GM12878 (cell line): ENCODE measurements around the gene GEMIN7. TPM values are rescaled to one million over a fixed set of nuclear protein-coding genes. Genes with fewer than 3 reads are reported as not detected.

Source experiments
- ATAC-seq: fragments of 200-7000 bp; cut with Tn5 transposase; 3 replicates; pipeline ENCODE4 v1.9.1; 2020; ENCODE audit warnings: mild to moderate bottlenecking, moderate library complexity
- BruUV-seq: library from RNA; stranded (reverse); fragments of 400-500 nt; replicated peaks from 2 replicates; lab custom pipeline; 2021; lab: Mats Ljungman, UMichigan
- CTCF ChIA-PET: fragments of 300-600 bp; sonication (Branson Sonifier 250); formaldehyde crosslinking; extraction: SDS; loops from one replicate; lab custom pipeline; 2021; ENCODE audit warnings: inconsistent platforms; lab: Yijun Ruan, JAX
- POLR2A ChIA-PET: fragments of 350-600 bp; formaldehyde crosslinking; extraction: SDS; loops from one replicate; lab custom pipeline; 2021; ENCODE audit warnings: inconsistent platforms; lab: Charles Lee
- RAD21 ChIA-PET: fragments of 300-600 bp; sonication (Branson Sonifier 250); formaldehyde crosslinking; loops from one replicate; lab custom pipeline; 2023; ENCODE audit warnings: antibody characterized with exemption; ENCODE audit not compliant: unreplicated experiment; lab: Charles Lee
- SMC1A ChIA-PET: fragments of 300-600 bp; sonication (Branson Sonifier 250); formaldehyde crosslinking; loops from one replicate; lab custom pipeline; 2023; ENCODE audit not compliant: unreplicated experiment, uncharacterized antibody; lab: Charles Lee
- DNase-seq: peaks from one replicate; pipeline ENCODE4 v3.0.0-alpha.2; 2011; ENCODE audit warnings: low read depth, low spot score
- FAIRE-seq: peaks from 3 replicates; lab custom pipeline; 2011; peaks lifted over from hg19 to GRCh38; lab: Jason Lieb, UNC
- H2AFZ ChIP-seq: 2 replicates; pipeline ENCODE4 v1.6.0; 2011; ENCODE audit warnings: low read depth, low read length, control low read depth; ENCODE audit not compliant: control insufficient read depth
- H3K27ac ChIP-seq: 2 replicates; pipeline ENCODE4 v1.5.1; 2011; ENCODE audit warnings: control low read depth; ENCODE audit not compliant: control insufficient read depth, insufficient read depth
- H3K27me3 ChIP-seq, 2 experiments: replicated peaks in 1 of 2; 2 replicates each; pipeline versions ENCODE4 v1.6.0 to v1.6.1; 2011; ENCODE audit warnings: low read length in 1 of 2; ENCODE audit not compliant: control insufficient read depth in 2 of 2, insufficient read depth in 2 of 2
- H3K36me3 ChIP-seq, 2 experiments: 2 replicates each; pipeline ENCODE4 v1.5.1; 2011; ENCODE audit warnings: low read length in 1 of 2; ENCODE audit not compliant: control insufficient read depth in 2 of 2, insufficient read depth in 2 of 2
- H3K4me1 ChIP-seq: 2 replicates; pipeline ENCODE4 v1.6.1; 2011; ENCODE audit warnings: mild to moderate bottlenecking, low read length, moderate library complexity, mixed read lengths; ENCODE audit not compliant: control insufficient read depth, insufficient read depth
- H3K4me2 ChIP-seq: 2 replicates; pipeline ENCODE4 v1.6.0; 2011; ENCODE audit warnings: control low read depth; ENCODE audit not compliant: control insufficient read depth, insufficient read depth
- H3K4me3 ChIP-seq: fragments of 200-600 bp; sonication (generic); 2 replicates; pipeline ENCODE4 v1.5.1; 2016
- H3K79me2 ChIP-seq: 2 replicates; pipeline ENCODE4 v1.6.0; 2011; ENCODE audit warnings: low read length; ENCODE audit not compliant: control insufficient read depth, insufficient read depth
- H3K9ac ChIP-seq: 2 replicates; pipeline ENCODE4 v1.8.0; 2011; ENCODE audit warnings: low read length, control low read depth, mixed read lengths; ENCODE audit not compliant: control insufficient read depth, insufficient read depth
- H3K9me3 ChIP-seq: replicated peaks from 3 replicates; pipeline ENCODE4 v1.5.1; 2011; ENCODE audit warnings: mild to moderate bottlenecking, low read length; ENCODE audit not compliant: control insufficient read depth, insufficient read depth
- H4K20me1 ChIP-seq: 2 replicates; pipeline ENCODE4 v1.6.0; 2011; ENCODE audit not compliant: control insufficient read depth, insufficient read depth
- BHLHE40 ChIP-seq, 2 experiments: fragments of 450-650 bp in 1 of 2; IDR thresholded peaks; 2 replicates each; pipeline ENCODE4 v1.6.1; 2011 to 2017; ENCODE audit warnings: low read depth in 2 of 2, borderline replicate concordance in 1 of 2, improper control_type of control experiment in 1 of 2, low read length in 1 of 2, mild to moderate bottlenecking in 1 of 2
- CHD1 ChIP-seq: IDR thresholded peaks from 2 replicates; pipeline ENCODE4 v1.6.1; 2012; ENCODE audit warnings: low read depth, low read length, improper control_type of control experiment
- CHD2 ChIP-seq: IDR thresholded peaks from 2 replicates; pipeline ENCODE4 v1.6.1; 2011; ENCODE audit warnings: low read depth, low read length, improper control_type of control experiment, borderline replicate concordance
- DPF2 ChIP-seq: fragments of 450-650 bp; IDR thresholded peaks from 2 replicates; pipeline ENCODE4 v1.6.1; 2017; ENCODE audit warnings: mild to moderate bottlenecking
- EZH2 ChIP-seq: IDR thresholded peaks from 2 replicates; pipeline ENCODE4 v1.6.1; 2012; ENCODE audit warnings: low read depth, mild to moderate bottlenecking, control low read depth, inconsistent platforms, low read length, borderline replicate concordance; ENCODE audit not compliant: control insufficient read depth
- IKZF2 ChIP-seq, 2 experiments: fragments of 450-650 bp; IDR thresholded peaks; 2 replicates each; pipeline ENCODE4 v1.6.1; 2017; ENCODE audit warnings: mild to moderate bottlenecking in 2 of 2, moderate library complexity in 2 of 2
- JUND ChIP-seq: IDR thresholded peaks from 2 replicates; pipeline ENCODE4 v1.6.1; 2012; ENCODE audit warnings: low read depth, mild to moderate bottlenecking, low read length, improper control_type of control experiment, moderate library complexity
- KAT2A ChIP-seq: conservative IDR thresholded peaks from 2 replicates; pipeline ENCODE4 v1.6.1; 2011; ENCODE audit warnings: low read depth, low read length; ENCODE audit not compliant: control insufficient read depth
- MTA3 ChIP-seq: IDR thresholded peaks from 2 replicates; pipeline ENCODE4 v1.6.1; 2012; ENCODE audit warnings: low read length, inconsistent platforms, borderline replicate concordance
- MXI1 ChIP-seq: fragments of 150-350 bp; IDR thresholded peaks from 2 replicates; pipeline ENCODE4 v1.6.1; 2011; ENCODE audit warnings: low read depth, mild to moderate bottlenecking, inconsistent platforms, low read length, improper control_type of control experiment
- NBN ChIP-seq: fragments of 450-650 bp; IDR thresholded peaks from 2 replicates; pipeline ENCODE4 v1.6.1; 2016
- NFXL1 ChIP-seq: fragments of 450-650 bp; IDR thresholded peaks from 2 replicates; pipeline ENCODE4 v1.6.1; 2017; ENCODE audit warnings: antibody characterized with exemption, mild to moderate bottlenecking, borderline replicate concordance
- NR2C2 ChIP-seq: IDR thresholded peaks from 2 replicates; pipeline ENCODE4 v1.6.1; 2011; ENCODE audit warnings: borderline replicate concordance, low read depth; ENCODE audit not compliant: control insufficient read depth, insufficient read length
- NRF1 ChIP-seq: conservative IDR thresholded peaks from 2 replicates; pipeline ENCODE4 v1.6.1; 2011; ENCODE audit warnings: mild to moderate bottlenecking, low read depth, low read length, improper control_type of control experiment
- POLR2AphosphoS5 ChIP-seq: IDR thresholded peaks from 2 replicates; pipeline ENCODE4 v1.6.1; 2011; ENCODE audit warnings: mild to moderate bottlenecking, low read length, inconsistent platforms
- RB1 ChIP-seq: fragments of 450-650 bp; formaldehyde crosslinking; IDR thresholded peaks from 2 replicates; pipeline ENCODE4 v1.6.1; 2017; ENCODE audit warnings: mild to moderate bottlenecking, borderline replicate concordance
- SPI1 ChIP-seq: IDR thresholded peaks from 2 replicates; pipeline ENCODE4 v1.6.1; 2011; ENCODE audit warnings: low read depth, mild to moderate bottlenecking, low read length, moderate library complexity, borderline replicate concordance; ENCODE audit not compliant: insufficient read depth
- SRF ChIP-seq, 2 experiments: IDR thresholded peaks; 2 replicates each; pipeline ENCODE4 v1.6.1; 2011; ENCODE audit warnings: low read depth in 2 of 2, low read length in 2 of 2, mild to moderate bottlenecking in 1 of 2, moderate library complexity in 1 of 2
- YY1 ChIP-seq: IDR thresholded peaks from 2 replicates; pipeline ENCODE4 v1.6.1; 2011; ENCODE audit warnings: low read depth, mild to moderate bottlenecking, low read length
- WGBS: methylation state at CpG from one replicate; pipeline ENCODE4 v1.1.6; 2016; ENCODE audit warnings: low lambda C conversion rate; ENCODE audit not compliant: insufficient replicate concordance, insufficient coverage; ENCODE audit errors: missing lambda C conversion rate; 5-methylcytosine and 5-hydroxymethylcytosine counted together
- in situ Hi-C: fragments of 300-500 bp; cut with MboI; formaldehyde crosslinking; loops from 9 replicates; pipeline ENCODE4 v1.14.3; 2018; ENCODE audit warnings: mixed read lengths
- intact Hi-C: fragments of 100-400 bp; cut with micrococcal nuclease; formaldehyde crosslinking; loops from one replicate; pipeline ENCODE4 v1.14.2; 2022; ENCODE audit not compliant: unreplicated experiment
- polyA plus RNA-seq, 11 experiments: library from polyadenylated mRNA; depleted of rRNA in 4 of 11; unstranded in 6 of 11; stranded (reverse) in 5 of 11; fragments of >200 nt; fragmentation: Nextera tagmentation in 4 of 11; fragmentation: Illumina TruSeq in 1 of 11; extraction: Ambion mirVana in 4 of 11; extraction: Trizol in 1 of 11; gene quantifications; 1 replicate in 1 of 11; 2 replicates in 10 of 11; pipeline versions ENCODE4 v1.2.1 to v1.2.3, GENCODE V29; 2011 to 2016; ENCODE audit warnings: inconsistent platforms in 2 of 11, missing spikeins in 2 of 11, low read depth in 1 of 11
- total RNA-seq, 4 experiments: library from RNA; depleted of rRNA in 3 of 4; stranded (reverse); fragments of >200 nt in 3 of 4; fragmentation: Illumina TruSeq in 1 of 4; extraction: Trizol in 1 of 4; gene quantifications; 2 replicates each; pipeline versions ENCODE4 v1.2.1 to v1.2.3, GENCODE V29; 2013 to 2021
- TF ChIP-seq, protein P1 (sequence below): IDR thresholded peaks from 2 replicates; pipeline ENCODE4 v1.6.1; 2012; ENCODE audit warnings: low read depth, low read length, improper control_type of control experiment
- TF ChIP-seq, protein P2 (sequence below): fragments of 450-650 bp; IDR thresholded peaks from 2 replicates; pipeline ENCODE4 v1.6.1; 2014; ENCODE audit warnings: mild to moderate bottlenecking

GEMIN7 gene
- total and polyA plus RNA-seq, 10 of the 15 experiments (the other 5 are each of a cell fraction or from before 2014, with no cell fraction given) = 21.1 to 76.7 (median 44.9) TPM

DNA sequence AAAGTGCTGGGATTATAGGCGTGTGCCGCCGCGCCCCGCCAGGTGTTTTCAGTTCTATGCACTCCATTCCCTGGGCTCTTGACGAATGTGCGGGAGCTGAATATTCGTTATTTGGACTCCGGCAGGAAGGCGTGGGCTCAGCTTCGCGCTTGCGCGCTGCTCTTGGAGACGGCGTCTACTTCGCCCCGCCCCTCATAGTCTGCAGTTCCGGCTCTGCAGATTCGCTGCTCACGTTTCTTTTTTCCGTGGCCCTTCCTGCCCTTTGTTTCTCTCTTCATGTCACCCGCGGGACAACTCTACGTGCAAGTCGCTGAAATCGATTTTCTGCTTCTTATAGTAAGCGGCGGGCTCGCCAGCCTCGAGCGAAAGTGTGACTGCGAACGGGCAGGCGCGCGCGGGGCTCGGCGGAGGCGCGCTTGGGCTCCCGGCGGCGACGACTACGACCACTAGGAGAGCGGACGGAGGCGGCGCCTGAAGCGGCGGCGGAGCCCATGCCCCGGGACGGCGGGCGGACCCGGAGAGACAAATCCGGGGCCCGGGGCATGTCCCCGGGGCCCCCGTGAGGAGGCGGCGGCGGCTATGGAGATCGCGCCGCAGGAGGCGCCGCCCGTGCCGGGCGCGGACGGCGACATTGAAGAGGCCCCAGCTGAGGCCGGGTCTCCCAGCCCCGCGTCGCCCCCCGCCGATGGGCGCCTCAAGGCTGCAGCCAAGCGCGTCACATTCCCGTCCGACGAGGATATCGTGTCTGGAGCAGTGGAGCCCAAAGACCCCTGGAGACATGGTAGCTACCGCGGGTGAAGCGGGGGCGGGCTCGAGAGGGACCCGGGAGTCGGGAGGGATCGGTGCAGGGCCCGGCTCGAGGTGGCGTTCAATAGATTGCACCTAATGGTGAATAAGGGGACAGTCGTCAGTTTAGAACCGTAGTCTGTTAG, 14.0 kb downstream of the GEMIN7 start, which contains the start of gene PPP1R37:
Gene PPP1R37 (plus strand): TSS at position 433 of the 932 bp plus-strand sequence. CDS start 147 bp downstream, at position 580.
- FAIRE-seq (peak; percentile 77), ATAC-seq (peak; percentile 86), DNase-seq (peak; percentile 77)
- intact Hi-C loops (loop anchor here (2.0 to 10.0 kb wide), 5 partner anchors 14 to 392 kb away; partner anchors contain the start of genes BLOC1S3, GEMIN7 and TRAPPC6A), in situ Hi-C loops (no loop called here)
- no TSS peak for BruUV-seq
- peak within 1 kb of the TSS; percentile 99 for H2AFZ ChIP-seq
- WGBS = under 1% methylated on average over 76 of the region's 103 CpGs
- H3K4me3 ChIP-seq = peak within 1 kb of the TSS; percentile 93
- ChIA-PET CTCF (interaction anchor here (1.2 to 3.1 kb wide), 9 partner anchors 9 to 104 kb away, joined by 3 to 14 read pairs (median 12); partner anchors contain the start of genes BLOC1S3, GEMIN7 and TRAPPC6A), RAD21 (interaction anchor here (0.6 to 2.2 kb wide), 15 partner anchors 10 to 1430 kb away, joined by 3 to 20 read pairs (median 5); partner anchors contain the start of genes BLOC1S3, GEMIN7 and TRAPPC6A), SMC1A (interaction anchor here (0.6 to 2.8 kb wide), 13 partner anchors 13 to 246 kb away, joined by 3 to 15 read pairs (median 4); partner anchors contain the start of genes CLASRP, GEMIN7 and TRAPPC6A), POLR2A (interaction anchor here (0.6 to 3.0 kb wide), 11 partner anchors 10 to 156 kb away, joined by 3 to 36 read pairs (median 8); partner anchors contain the start of genes BLOC1S3, GEMIN7 and TRAPPC6A)
- peaks cover 50% of the 10 kb centered on the region for H3K79me2 ChIP-seq
- peak within 1 kb of the TSS; percentile 82 for H3K4me2 ChIP-seq
- H3K9ac ChIP-seq = peak within 1 kb of the TSS; percentile 97
- H3K9me3 ChIP-seq = peaks cover 2% of the 10 kb centered on the region; the same call in 2 of the 3 replicates
- H3K4me1 ChIP-seq = peaks cover 9% of the 10 kb centered on the region
- peak within 1 kb of the TSS; percentile 98 for H3K27ac ChIP-seq
- no peaks in the 10 kb centered on the region; the same call in 1 of the 2 replicates for H4K20me1 ChIP-seq
- no peaks in the 10 kb centered on the region for H3K27me3 ChIP-seq
- H3K36me3 ChIP-seq = peaks cover 8 to 15% of the 10 kb centered on the region in 2 experiments
- TF ChIP-seq NRF1 = peak; percentile 63
- TF ChIP-seq JUND = no peak
- TF ChIP-seq, protein P1, sequence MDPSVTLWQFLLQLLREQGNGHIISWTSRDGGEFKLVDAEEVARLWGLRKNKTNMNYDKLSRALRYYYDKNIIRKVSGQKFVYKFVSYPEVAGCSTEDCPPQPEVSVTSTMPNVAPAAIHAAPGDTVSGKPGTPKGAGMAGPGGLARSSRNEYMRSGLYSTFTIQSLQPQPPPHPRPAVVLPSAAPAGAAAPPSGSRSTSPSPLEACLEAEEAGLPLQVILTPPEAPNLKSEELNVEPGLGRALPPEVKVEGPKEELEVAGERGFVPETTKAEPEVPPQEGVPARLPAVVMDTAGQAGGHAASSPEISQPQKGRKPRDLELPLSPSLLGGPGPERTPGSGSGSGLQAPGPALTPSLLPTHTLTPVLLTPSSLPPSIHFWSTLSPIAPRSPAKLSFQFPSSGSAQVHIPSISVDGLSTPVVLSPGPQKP = peak; percentile 84
- TF ChIP-seq KAT2A = no peak
- TF ChIP-seq CHD2 = peak; percentile 56; the same call in 1 of the 2 replicates
- TF ChIP-seq EZH2 = no peak
- no peak; the same call in 1 of the 2 replicates for TF ChIP-seq MTA3
- TF ChIP-seq YY1 = peak; percentile 75
- TF ChIP-seq SPI1 = no peak
- no peak; the same call in 1 of the 2 replicates for TF ChIP-seq POLR2AphosphoS5
- TF ChIP-seq NFXL1 = no peak
- peak; percentile 97 to 99 for TF ChIP-seq BHLHE40 (IDR thresholded peaks at IDR 0.05; ENCODE audit: borderline replicate concordance in 1 of 2, low read depth in 2 of 2, low read length in 1 of 2)
- TF ChIP-seq CHD1 = no peak
- TF ChIP-seq NR2C2 = no peak
- peak; percentile 59 to 66; a peak in 2 of 4 replicates for TF ChIP-seq IKZF2 (IDR thresholded peaks at IDR 0.05)
- peak; percentile 81 for TF ChIP-seq MXI1
- peak; percentile 87 for TF ChIP-seq NBN
- no peak for TF ChIP-seq SRF (IDR thresholded peaks at IDR 0.05; ENCODE audit: low read depth in 2 of 2, low read length in 2 of 2)
- TF ChIP-seq RB1 = peak; percentile 99
- peak; percentile 79; the same call in 1 of the 2 replicates for TF ChIP-seq DPF2
- TF ChIP-seq, protein P2, sequence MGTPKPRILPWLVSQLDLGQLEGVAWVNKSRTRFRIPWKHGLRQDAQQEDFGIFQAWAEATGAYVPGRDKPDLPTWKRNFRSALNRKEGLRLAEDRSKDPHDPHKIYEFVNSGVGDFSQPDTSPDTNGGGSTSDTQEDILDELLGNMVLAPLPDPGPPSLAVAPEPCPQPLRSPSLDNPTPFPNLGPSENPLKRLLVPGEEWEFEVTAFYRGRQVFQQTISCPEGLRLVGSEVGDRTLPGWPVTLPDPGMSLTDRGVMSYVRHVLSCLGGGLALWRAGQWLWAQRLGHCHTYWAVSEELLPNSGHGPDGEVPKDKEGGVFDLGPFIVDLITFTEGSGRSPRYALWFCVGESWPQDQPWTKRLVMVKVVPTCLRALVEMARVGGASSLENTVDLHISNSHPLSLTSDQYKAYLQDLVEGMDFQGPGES = no peak
